Mucosa of rectum (tissue), 2 donors: ENCODE measurements around the gene TRIM65.
A peak's percentile ranks its signal among the peaks of the same experiment; 100 is the strongest.
"Not testable (repeated sequence)": the region's sequence is repeated elsewhere in the genome, so short reads cannot be mapped to it uniquely, and the experiment has no call there.

ENCODE experiments used
- H3K27ac ChIP-seq, 2 donors: one replicate each; pipeline ENCODE4 v1.7.0; 2013; ENCODE audit warnings: inconsistent platforms in 2 of 2, low read depth in 2 of 2, low read length in 2 of 2
- H3K27me3 ChIP-seq, 2 donors: one replicate each; pipeline ENCODE4 v1.7.0; 2013; ENCODE audit warnings: low read length in 2 of 2; ENCODE audit not compliant: control insufficient read depth in 2 of 2, insufficient read depth in 2 of 2
- H3K36me3 ChIP-seq, 2 donors: one replicate each; pipeline ENCODE4 v1.7.0; 2013; ENCODE audit warnings: low read length in 2 of 2; ENCODE audit not compliant: control insufficient read depth in 2 of 2, insufficient read depth in 2 of 2
- H3K4me1 ChIP-seq, 2 donors: one replicate each; pipeline ENCODE4 v1.7.0; 2013; ENCODE audit warnings: low read length in 2 of 2, mild to moderate bottlenecking in 1 of 2; ENCODE audit not compliant: control insufficient read depth in 2 of 2, insufficient read depth in 2 of 2
- H3K4me3 ChIP-seq, 2 donors: one replicate each; pipeline ENCODE4 v1.7.0; 2013; ENCODE audit warnings: low read length in 2 of 2
- H3K9ac ChIP-seq, 2 donors: one replicate each; pipeline ENCODE4 v1.7.0; 2013; ENCODE audit warnings: low read length in 2 of 2, low read depth in 1 of 2, mild to moderate bottlenecking in 1 of 2
- H3K9me3 ChIP-seq, 2 donors: one replicate each; pipeline ENCODE4 v1.7.0; 2013; ENCODE audit warnings: low read length in 2 of 2; ENCODE audit not compliant: control insufficient read depth in 2 of 2
- donor health status: healthy.
- donor health status: Normal muscosa, but diverticular disease.

The TRIM65 gene

DNA sequence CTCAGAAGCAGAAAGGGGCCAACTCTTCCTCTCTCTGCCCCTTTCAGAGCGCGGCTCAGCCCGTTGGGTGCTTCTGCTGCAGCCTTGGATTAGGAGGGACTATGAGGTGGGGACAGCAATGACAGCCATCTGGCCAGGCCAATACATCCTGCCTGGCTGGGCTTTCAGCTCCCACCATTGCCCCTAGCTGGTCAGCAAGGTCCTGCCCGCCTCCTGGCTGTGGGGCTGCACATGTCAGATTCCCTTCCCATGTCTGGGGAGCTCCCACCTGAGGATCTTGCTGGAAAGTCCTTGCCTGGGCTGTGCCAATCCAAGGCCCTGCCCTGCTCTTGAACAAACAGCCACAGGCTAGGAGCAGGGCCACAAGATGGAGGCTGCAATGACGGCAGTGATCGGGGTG is 8.3 kb downstream of the TRIM65 start:
- peaks cover 11 to 24% of the 10 kb centered on the region in 2 donors for H3K36me3 ChIP-seq
- no peaks in the 10 kb centered on the region for H3K27me3 ChIP-seq
- H3K4me1 ChIP-seq: no peaks in the 10 kb centered on the region
- no peaks in the 10 kb centered on the region for H3K9me3 ChIP-seq
- H3K9ac ChIP-seq: no peak overlapping the region
- H3K4me3 ChIP-seq: no peak overlapping the region
- H3K27ac ChIP-seq: no peak overlapping the region

DNA sequence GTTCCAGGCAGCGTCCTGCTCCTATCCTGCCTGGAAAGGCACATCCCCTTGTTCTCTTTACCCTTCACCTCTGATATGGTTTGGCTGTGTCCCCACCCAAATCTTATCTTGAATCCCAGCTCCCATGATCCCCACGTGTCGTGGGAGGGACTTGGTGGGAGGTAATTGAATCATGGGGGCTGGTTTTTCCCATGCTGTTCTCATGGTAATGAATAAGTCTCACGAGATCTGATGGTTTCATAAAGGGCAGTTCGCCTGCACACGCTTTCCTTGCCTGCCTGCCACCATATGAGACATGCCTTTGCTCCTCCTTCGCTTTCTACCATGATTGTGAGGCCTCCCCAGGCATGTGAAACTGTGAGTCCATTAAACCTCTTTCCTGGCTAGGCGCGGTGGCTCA is 10.9 kb downstream of the TRIM65 start:
- H3K27ac ChIP-seq, H3K36me3 ChIP-seq, H3K27me3 ChIP-seq, H3K4me3 ChIP-seq, H3K9me3 ChIP-seq, H3K9ac ChIP-seq, H3K4me1 ChIP-seq: not testable (repeated sequence)

DNA sequence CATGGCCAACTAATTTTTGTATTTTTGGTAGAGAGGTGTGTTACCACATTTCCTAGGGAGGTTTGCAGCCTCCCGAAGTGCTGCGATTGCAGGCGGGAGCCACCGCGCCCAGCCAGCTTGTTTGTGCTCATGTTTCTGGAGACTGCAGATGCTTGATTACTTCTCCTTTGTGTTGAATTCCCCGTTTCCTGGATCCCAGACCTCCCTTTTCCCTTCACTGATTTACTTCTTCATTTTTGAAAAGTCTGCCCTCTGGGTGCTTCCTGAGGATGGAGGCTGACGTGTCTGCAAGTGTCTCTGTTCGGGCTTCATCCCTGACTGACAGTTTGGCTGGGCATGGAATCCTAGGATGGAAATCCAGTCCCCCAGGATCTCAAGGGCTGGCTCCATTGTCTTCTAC is 11.3 kb downstream of the TRIM65 start:
- H3K4me1 ChIP-seq: no peaks in the 10 kb centered on the region
- no peak overlapping the region for H3K27ac ChIP-seq
- peaks cover 3 to 7% of the 10 kb centered on the region in 2 donors for H3K36me3 ChIP-seq
- H3K9me3 ChIP-seq: no peaks in the 10 kb centered on the region
- no peak overlapping the region for H3K9ac ChIP-seq
- H3K27me3 ChIP-seq: no peaks in the 10 kb centered on the region
- no peak overlapping the region for H3K4me3 ChIP-seq

DNA sequence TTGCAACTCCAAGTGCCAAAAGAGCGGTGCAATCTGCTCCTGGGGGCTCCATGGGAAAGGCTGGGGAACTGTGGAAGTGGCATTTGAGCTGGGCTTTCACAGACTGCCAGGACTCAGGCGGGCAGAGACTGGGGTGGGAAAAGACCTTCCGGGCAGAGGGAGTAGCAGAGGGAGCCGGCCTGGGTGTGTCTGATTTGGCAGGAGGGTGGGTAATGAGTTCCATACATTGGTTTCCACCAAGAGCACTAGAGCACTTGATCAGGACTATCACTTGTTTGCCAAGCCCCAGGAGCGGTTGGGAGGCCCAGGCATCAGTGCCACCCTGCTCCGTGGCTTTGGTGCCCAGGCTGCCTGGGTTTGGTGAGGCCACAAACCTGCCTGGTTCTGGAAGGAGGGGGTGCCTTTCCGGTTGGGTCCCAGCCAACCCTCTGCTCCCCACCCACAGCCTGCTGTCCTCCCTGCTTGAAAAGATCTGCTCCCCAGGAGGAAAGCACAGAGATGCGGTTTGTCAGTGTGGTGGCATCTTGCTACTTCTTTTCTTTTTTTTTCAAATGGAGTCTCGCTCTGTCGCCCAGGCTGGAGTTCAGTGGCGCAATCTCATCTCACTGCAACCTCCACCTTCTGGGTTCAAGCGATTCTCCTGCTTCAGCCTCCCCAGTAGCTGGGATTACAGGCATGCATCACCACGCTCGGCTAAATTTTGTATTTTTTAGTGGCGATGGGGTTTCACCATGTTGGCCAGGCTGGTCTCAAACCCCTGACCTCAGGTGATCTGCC is 14.9 kb downstream of the TRIM65 start:
- H3K36me3 ChIP-seq: no peaks in the 10 kb centered on the region
- no peak overlapping the region for H3K4me3 ChIP-seq
- H3K9ac ChIP-seq: no peak overlapping the region
- no peak overlapping the region for H3K27ac ChIP-seq
- peaks cover 6% of the 10 kb centered on the region in 2 donors for H3K4me1 ChIP-seq
- no peaks in the 10 kb centered on the region for H3K27me3 ChIP-seq
- no peaks in the 10 kb centered on the region for H3K9me3 ChIP-seq

DNA sequence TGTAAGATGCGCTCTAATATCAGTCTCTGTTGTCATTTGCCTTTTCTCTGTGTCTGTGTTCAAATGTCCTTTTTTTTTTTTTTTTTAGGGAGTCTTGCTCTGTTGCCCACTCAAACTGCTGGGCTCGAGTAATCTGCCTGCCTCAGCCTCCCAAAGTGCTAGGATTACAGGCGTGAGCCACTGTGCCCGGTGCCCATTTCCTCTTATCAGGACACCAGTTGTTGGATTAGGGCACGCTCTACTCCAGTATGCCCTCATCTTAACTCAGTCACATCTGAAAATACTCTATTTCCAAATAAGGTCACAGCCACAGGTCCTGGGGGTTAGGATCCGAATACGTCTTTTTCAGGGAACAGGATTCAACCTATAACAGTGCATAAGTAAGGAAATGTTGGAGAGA is 16.5 kb downstream of the TRIM65 start:
- H3K27me3 ChIP-seq: no peaks in the 10 kb centered on the region
- H3K27ac ChIP-seq: no peak overlapping the region
- H3K36me3 ChIP-seq: no peaks in the 10 kb centered on the region
- no peak overlapping the region for H3K4me3 ChIP-seq
- no peaks in the 10 kb centered on the region for H3K9me3 ChIP-seq
- peaks cover 22% of the 10 kb centered on the region in 2 donors for H3K4me1 ChIP-seq
- no peak overlapping the region for H3K9ac ChIP-seq

DNA sequence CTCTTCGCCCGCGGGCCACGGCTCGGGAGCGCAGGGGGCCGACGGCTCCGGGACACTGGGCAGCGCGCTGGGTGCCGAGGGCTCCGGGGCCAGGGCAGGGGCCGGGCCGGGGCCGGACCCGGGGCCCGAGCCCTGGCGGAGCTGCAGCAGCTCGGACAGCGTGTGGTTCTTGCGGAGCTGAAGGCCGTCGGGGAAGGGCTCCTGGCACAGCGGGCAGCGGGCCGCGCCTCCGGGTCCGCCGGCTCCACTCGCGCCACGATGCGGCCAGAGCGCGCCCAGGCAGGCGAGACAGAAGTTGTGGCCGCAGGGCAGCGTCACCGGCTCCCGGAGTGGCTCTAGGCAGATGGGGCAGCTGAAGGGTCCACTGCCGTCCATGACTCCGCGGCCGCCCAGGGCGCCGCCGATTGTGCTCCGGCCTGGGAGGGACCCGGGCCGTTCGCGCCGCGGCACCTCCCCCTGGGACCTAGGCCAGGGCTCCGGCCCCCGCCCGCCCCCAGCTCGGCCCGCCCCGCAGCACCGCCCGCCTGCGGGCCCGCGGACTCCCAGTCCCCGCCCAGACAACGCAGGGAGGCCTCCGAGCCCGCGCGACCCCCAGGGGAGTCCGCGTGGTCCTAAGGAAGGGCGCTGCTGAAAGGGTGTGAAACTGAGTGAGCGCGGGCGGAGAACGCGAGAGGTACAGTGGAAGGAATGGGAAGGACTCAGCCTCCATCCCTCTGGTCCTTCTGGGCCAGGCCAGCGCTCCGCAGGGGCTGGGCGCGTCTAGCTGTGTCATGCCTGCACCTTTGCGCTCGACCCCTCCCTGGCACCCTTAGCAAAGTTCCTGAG is 18.4 kb downstream of the TRIM65 start, which contains the start of gene TRIM47:
Gene TRIM47, minus strand, starts transcription at position 408 of the 825 bp plus-strand sequence. Its CDS starts 33 bp downstream, at position 375.
- Histone ChIP-seq H3K4me3 (peak within 1 kb of the TSS; percentile 84 to 85), H3K27me3 (no peaks in the 10 kb centered on the region), H3K4me1 (peaks cover 28% of the 10 kb centered on the region in 2 donors), H3K9me3 (no peaks in the 10 kb centered on the region), H3K9ac (peak within 1 kb of the TSS; percentile 66 to 87), H3K27ac (peak within 1 kb of the TSS; percentile 95 to 97), H3K36me3 (peaks cover 5 to 7% of the 10 kb centered on the region in 2 donors)

DNA sequence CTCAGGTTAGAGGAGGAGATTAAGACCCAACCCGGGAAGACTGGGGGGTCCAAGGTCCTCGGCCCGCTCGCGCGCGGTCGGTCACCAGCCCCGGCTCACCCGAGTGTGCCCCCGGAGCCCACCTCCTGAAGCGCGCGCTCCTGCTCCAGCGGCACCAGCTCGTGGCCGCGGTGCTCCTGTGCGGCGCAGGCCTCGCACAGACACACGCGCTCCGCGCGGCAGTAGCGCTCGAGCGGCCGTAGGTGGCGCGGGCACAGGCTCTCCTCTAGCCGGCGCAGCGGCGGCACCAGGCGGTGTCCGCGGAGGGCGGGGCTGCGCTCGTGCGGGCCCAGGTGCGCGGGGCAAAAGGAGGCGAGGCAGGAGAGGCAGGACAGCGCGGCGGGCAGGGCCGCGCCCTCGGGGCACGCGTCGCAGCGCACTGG is 19.0 kb downstream of the TRIM65 start:
- Histone ChIP-seq H3K9ac (peak overlapping the region; percentile 66 to 87), H3K4me3 (peak overlapping the region; percentile 84 to 85), H3K9me3 (no peaks in the 10 kb centered on the region), H3K36me3 (peaks cover 5 to 7% of the 10 kb centered on the region in 2 donors), H3K27ac (peak overlapping the region; percentile 95 to 97), H3K27me3 (no peaks in the 10 kb centered on the region), H3K4me1 (peaks cover 33% of the 10 kb centered on the region in 2 donors)

DNA sequence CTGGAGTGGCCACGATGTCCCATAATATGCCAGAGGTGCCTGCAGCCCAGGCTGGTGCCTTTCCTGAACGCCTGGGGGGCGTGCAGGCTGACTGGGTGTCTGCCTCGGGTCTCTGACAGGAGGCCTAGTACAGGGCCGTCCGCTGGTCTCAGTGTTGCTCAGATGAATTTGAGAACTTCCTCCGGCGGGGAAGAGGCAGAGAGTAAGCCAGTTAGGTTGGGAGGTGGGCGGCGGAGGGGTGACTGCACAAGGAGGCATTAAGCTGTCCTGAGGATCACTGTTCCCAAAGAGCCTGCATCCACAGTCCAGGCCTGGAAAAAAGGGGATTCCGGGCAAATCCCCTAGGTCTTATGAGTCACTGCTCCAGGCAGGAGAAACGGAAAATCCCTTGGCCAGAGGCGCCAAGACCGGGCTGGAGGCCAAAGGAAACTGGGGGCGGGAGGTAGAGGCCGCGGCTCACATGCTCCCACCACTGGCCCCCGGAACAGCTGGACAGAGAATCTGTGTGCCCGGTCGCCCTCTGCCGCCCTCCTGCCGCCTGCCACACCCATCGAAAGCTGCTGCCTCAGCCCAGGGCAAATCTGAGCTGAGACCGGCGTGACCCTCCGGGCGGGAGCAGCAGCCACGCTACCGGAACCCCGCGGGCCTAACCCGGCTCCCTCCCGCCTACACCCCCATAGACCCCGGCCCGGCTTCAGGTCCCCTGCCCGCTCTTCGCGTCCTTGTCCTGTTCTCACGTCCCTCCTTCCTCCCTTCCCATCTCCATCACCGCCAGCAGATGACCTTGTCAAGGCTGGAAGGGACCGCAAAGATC is 19.6 kb downstream of the TRIM65 start:
- Histone ChIP-seq H3K9ac (peak overlapping the region; percentile 66 to 87), H3K4me1 (peaks cover 39 to 40% of the 10 kb centered on the region in 2 donors), H3K4me3 (peak overlapping the region; percentile 84 to 85), H3K9me3 (no peaks in the 10 kb centered on the region), H3K27ac (peak overlapping the region; percentile 95 to 97), H3K36me3 (peaks cover 5 to 7% of the 10 kb centered on the region in 2 donors), H3K27me3 (no peaks in the 10 kb centered on the region)

DNA sequence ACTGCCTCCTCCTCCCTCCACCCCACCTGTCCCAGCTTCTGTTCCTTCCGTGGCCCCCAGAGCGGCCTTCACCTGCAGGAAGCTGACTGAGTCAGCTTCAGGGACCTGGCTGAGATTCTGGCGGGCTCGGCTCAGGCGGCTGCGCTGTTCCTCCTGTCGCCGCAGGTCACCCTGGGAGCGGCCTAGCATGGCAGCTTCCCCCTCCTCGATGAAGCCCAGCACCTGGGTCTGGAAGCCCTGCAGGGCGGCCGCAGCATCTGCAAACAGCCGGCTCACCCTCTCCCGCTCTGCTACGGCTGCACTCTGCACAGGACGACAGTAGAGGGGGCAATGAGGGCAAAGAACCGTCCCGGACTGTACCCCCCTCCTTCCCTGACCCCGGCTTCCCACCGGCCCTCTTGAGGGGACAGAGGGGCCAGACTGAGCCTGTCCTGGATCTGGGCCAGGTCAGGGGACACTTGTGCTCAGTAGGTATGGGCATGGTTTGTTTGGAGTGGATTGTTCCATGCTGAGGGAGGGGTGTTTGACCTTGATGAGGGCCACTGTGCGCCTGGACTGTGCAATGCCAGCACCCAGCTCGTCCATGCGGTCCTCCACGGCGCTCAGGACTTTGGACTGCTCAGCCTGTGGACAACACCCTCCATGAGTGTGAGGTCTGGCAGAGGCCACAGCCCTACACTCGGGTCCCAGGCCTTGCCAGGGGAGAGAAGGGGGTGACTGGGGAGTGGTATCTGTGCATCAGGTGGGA is 20.4 kb downstream of the TRIM65 start:
- Histone ChIP-seq H3K27ac (peak overlapping the region; percentile 95 to 97), H3K36me3 (peaks cover 5 to 7% of the 10 kb centered on the region in 2 donors), H3K4me1 (peaks cover 39 to 40% of the 10 kb centered on the region in 2 donors), H3K27me3 (no peaks in the 10 kb centered on the region), H3K4me3 (peak overlapping the region; percentile 84 to 85), H3K9ac (peak overlapping the region; percentile 66 to 87), H3K9me3 (no peaks in the 10 kb centered on the region)
